ENCODE results near the gene PRDM16. TPM values are rescaled to one million over a fixed set of nuclear protein-coding genes. Genes with fewer than 3 reads are reported as not detected.

The PRDM16 gene
- total RNA-seq, 1 experiment from 2014 or later = 22.3 TPM

GRCh38 chr1:3419415-3420204 lies 350.6 kb downstream of the PRDM16 start:
- ChIA-PET POLR2A (no interaction called here), CTCF (interaction anchor here (0.6 to 0.7 kb wide), 2 partner anchors 179 to 514 kb away, joined by 3 read pairs; no protein-coding TSS in a partner anchor)
- Histone ChIP-seq H3K27ac (ENCODE audit: low read length) (no peak overlapping the region), H3K36me3 (ENCODE audit: control insufficient read depth, insufficient read depth, low read length) (no peaks in the 10 kb centered on the region), H3K4me1 (ENCODE audit: control insufficient read depth, insufficient read depth, low read length) (no peaks in the 10 kb centered on the region), H3K4me3 (ENCODE audit: low read depth in 2 of 2, low read length in 2 of 2) (no peak overlapping the region), H3K9me3 (ENCODE audit: control insufficient read depth, insufficient read depth, low read depth, low read length) (no peaks in the 10 kb centered on the region), H3K27me3 (ENCODE audit: control insufficient read depth, insufficient read depth, low read length) (no peaks in the 10 kb centered on the region)
- ATAC-seq = no peak
- in situ Hi-C loops (cut with HindIII; ENCODE audit: low pct_unique_long_range_greater_than_20kb, low sequenced_read_pairs) = no loop called here
- DNase-seq (ENCODE audit: low read depth, low spot score) = no peak
- no TSS peak for BruUV-seq (replicated peaks)
- TF ChIP-seq REST (IDR thresholded peaks at IDR 0.05; ENCODE audit: insufficient read depth in 1 of 2, low read depth in 2 of 2, low read length in 1 of 2) (no peak), SIN3A (IDR thresholded peaks at IDR 0.05; ENCODE audit: borderline replicate concordance, insufficient read depth, low read depth, low read length) (no peak), TCF7L2 (IDR thresholded peaks at IDR 0.05; ENCODE audit: low read depth, low read length) (no peak), POLR2AphosphoS5 (IDR thresholded peaks at IDR 0.05; ENCODE audit: low read depth, low read length) (no peak)
- TF ChIP-seq, protein P1, sequence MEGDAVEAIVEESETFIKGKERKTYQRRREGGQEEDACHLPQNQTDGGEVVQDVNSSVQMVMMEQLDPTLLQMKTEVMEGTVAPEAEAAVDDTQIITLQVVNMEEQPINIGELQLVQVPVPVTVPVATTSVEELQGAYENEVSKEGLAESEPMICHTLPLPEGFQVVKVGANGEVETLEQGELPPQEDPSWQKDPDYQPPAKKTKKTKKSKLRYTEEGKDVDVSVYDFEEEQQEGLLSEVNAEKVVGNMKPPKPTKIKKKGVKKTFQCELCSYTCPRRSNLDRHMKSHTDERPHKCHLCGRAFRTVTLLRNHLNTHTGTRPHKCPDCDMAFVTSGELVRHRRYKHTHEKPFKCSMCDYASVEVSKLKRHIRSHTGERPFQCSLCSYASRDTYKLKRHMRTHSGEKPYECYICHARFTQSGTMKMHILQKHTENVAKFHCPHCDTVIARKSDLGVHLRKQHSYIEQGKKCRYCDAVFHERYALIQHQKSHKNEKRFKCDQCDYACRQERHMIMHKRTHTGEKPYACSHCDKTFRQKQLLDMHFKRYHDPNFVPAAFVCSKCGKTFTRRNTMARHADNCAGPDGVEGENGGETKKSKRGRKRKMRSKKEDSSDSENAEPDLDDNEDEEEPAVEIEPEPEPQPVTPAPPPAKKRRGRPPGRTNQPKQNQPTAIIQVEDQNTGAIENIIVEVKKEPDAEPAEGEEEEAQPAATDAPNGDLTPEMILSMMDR (IDR thresholded peaks at IDR 0.05) = no peak
- intact Hi-C loops (cut with micrococcal nuclease; ENCODE audit: unreplicated experiment) = loop anchor here (5.0 kb wide), 2 partner anchors 352 to 407 kb away; partner anchors contain the start of gene PRDM16

- in situ Hi-C loops (cut with HindIII; ENCODE audit: low pct_unique_long_range_greater_than_20kb, low sequenced_read_pairs) (no loop called here), intact Hi-C loops (cut with micrococcal nuclease; ENCODE audit: unreplicated experiment) (loop anchor here (5.0 kb wide), 2 partner anchors 353 to 408 kb away; partner anchors contain the start of gene PRDM16)
- Histone ChIP-seq H3K36me3 (ENCODE audit: control insufficient read depth, insufficient read depth, low read length) (no peaks in the 10 kb centered on the region), H3K27ac (ENCODE audit: low read length) (no peak overlapping the region), H3K4me3 (ENCODE audit: low read depth in 2 of 2, low read length in 2 of 2) (no peak overlapping the region), H3K4me1 (ENCODE audit: control insufficient read depth, insufficient read depth, low read length) (no peaks in the 10 kb centered on the region), H3K27me3 (ENCODE audit: control insufficient read depth, insufficient read depth, low read length) (no peaks in the 10 kb centered on the region), H3K9me3 (ENCODE audit: control insufficient read depth, insufficient read depth, low read depth, low read length) (no peaks in the 10 kb centered on the region)
- ChIA-PET POLR2A (no interaction called here), CTCF (interaction anchor here (0.6 to 0.7 kb wide), 2 partner anchors 180 to 515 kb away, joined by 3 read pairs; no protein-coding TSS in a partner anchor)
- no peak for DNase-seq (ENCODE audit: low read depth, low spot score)
- no peak for ATAC-seq
- no TSS peak for BruUV-seq (replicated peaks)
- TF ChIP-seq, protein P1 (IDR thresholded peaks at IDR 0.05) = no peak
- no peak for TF ChIP-seq REST (IDR thresholded peaks at IDR 0.05; ENCODE audit: insufficient read depth in 1 of 2, low read depth in 2 of 2, low read length in 1 of 2)
- TF ChIP-seq POLR2AphosphoS5 (IDR thresholded peaks at IDR 0.05; ENCODE audit: low read depth, low read length) = no peak
- TF ChIP-seq TCF7L2 (IDR thresholded peaks at IDR 0.05; ENCODE audit: low read depth, low read length) = no peak
Measured at GRCh38 chr1:3420218-3420951, 351.4 kb downstream of the PRDM16 start.
